Hepatocyte (in vitro differentiated cells): ENCODE data around the gene RASGRP1. TPM values are rescaled to one million over a fixed set of nuclear protein-coding genes. Genes with fewer than 3 reads are reported as not detected.

Experiments
- DNase-seq: peaks from one replicate; pipeline ENCODE4 v3.0.0-alpha.2; 2016; ENCODE audit warnings: low spot score
- H2AFZ ChIP-seq: fragments of 200-600 bp; sonication (generic); 2 replicates; pipeline ENCODE4 v1.6.0; 2016; ENCODE audit warnings: antibody characterized with exemption, mild to moderate bottlenecking
- H3K27ac ChIP-seq: fragments of 200-600 bp; sonication (generic); 2 replicates; pipeline ENCODE4 v1.5.1; 2016; ENCODE audit warnings: mild to moderate bottlenecking
- H3K27me3 ChIP-seq: fragments of 200-600 bp; sonication (generic); 2 replicates; pipeline ENCODE4 v1.6.1; 2016
- H3K36me3 ChIP-seq: fragments of 200-600 bp; sonication (generic); replicated peaks from 2 replicates; pipeline ENCODE4 v1.5.1; 2016; ENCODE audit warnings: low read depth; ENCODE audit not compliant: insufficient read depth
- H3K4me1 ChIP-seq: fragments of 200-600 bp; sonication (generic); 2 replicates; pipeline ENCODE4 v1.5.1; 2016; ENCODE audit warnings: mild to moderate bottlenecking, moderate library complexity; ENCODE audit not compliant: insufficient read depth
- H3K4me2 ChIP-seq: fragments of 200-600 bp; sonication (generic); 2 replicates; pipeline ENCODE4 v1.6.0; 2016
- H3K4me3 ChIP-seq: fragments of 200-600 bp; sonication (generic); 2 replicates; pipeline ENCODE4 v1.5.1; 2016; ENCODE audit warnings: mild to moderate bottlenecking
- H3K79me2 ChIP-seq: fragments of 200-600 bp; sonication (generic); 2 replicates; pipeline ENCODE4 v1.6.0; 2017; ENCODE audit warnings: mild to moderate bottlenecking
- H3K9me2 ChIP-seq: fragments of 200-600 bp; sonication (generic); replicated peaks from 2 replicates; pipeline ENCODE4 v1.6.0; 2017; ENCODE audit warnings: mild to moderate bottlenecking; ENCODE audit not compliant: insufficient read depth
- H3K9me3 ChIP-seq: fragments of 200-600 bp; sonication (generic); 2 replicates; pipeline ENCODE4 v1.5.1; 2016; ENCODE audit warnings: low read depth, mild to moderate bottlenecking
- H4K20me1 ChIP-seq: fragments of 200-600 bp; sonication (generic); 2 replicates; pipeline ENCODE4 v1.6.0; 2016; ENCODE audit warnings: mild to moderate bottlenecking; ENCODE audit not compliant: insufficient read depth, poor library complexity, severe bottlenecking
- CTCF ChIP-seq: fragments of 200-600 bp; sonication (generic); IDR thresholded peaks from 2 replicates; pipeline ENCODE4 v1.5.1; 2016; ENCODE audit warnings: antibody characterized with exemption, mild to moderate bottlenecking; ENCODE audit not compliant: poor library complexity
- EZH2 ChIP-seq: fragments of 200-600 bp; sonication (generic); IDR thresholded peaks from 2 replicates; pipeline ENCODE4 v1.6.1; 2016; ENCODE audit warnings: antibody characterized with exemption, mild to moderate bottlenecking, borderline replicate concordance
- EZH2phosphoT487 ChIP-seq: fragments of 200-600 bp; sonication (generic); IDR thresholded peaks from one replicate; pipeline ENCODE4 v1.6.1; 2018; ENCODE audit warnings: antibody characterized with exemption, mild to moderate bottlenecking, low read depth, moderate library complexity; ENCODE audit not compliant: unreplicated experiment, severe bottlenecking
- WGBS: methylation state at CpG from one replicate; pipeline ENCODE4 v1.1.6; 2016; ENCODE audit warnings: low lambda C conversion rate; ENCODE audit errors: missing lambda C conversion rate; 5-methylcytosine and 5-hydroxymethylcytosine counted together
- polyA plus RNA-seq: library from polyadenylated mRNA; unstranded; fragments of >200 nt; fragmentation: Nextera tagmentation; extraction: Ambion mirVana; gene quantifications from 2 replicates; pipeline ENCODE4 v1.2.1, GENCODE V29; 2016
- total RNA-seq: library from RNA; depleted of rRNA; stranded (reverse); fragments of >200 nt; gene quantifications from 2 replicates; pipeline ENCODE4 v1.2.3, GENCODE V29; 2014

Gene RASGRP1
- total and polyA plus RNA-seq, 2 experiments from 2014 or later, result 0.41 to 0.53 TPM

GRCh38 chr15:38481761-38482160 lies 82.9 kb downstream of the RASGRP1 start:
- WGBS, result 97% methylated on average over 3 of the region's 3 CpGs
- Histone ChIP-seq H3K4me3 (no peak overlapping the region), H3K9me2 (no peaks in the 10 kb centered on the region), H3K9me3 (no peaks in the 10 kb centered on the region), H2AFZ (no peak overlapping the region), H3K27ac (no peak overlapping the region), H4K20me1 (no peaks in the 10 kb centered on the region), H3K4me2 (no peak overlapping the region), H3K36me3 (no peaks in the 10 kb centered on the region), H3K4me1 (no peaks in the 10 kb centered on the region), H3K79me2 (no peaks in the 10 kb centered on the region), H3K27me3 (no peaks in the 10 kb centered on the region)
- TF ChIP-seq EZH2, result no peak
- TF ChIP-seq EZH2phosphoT487, result peak; percentile 95
- no peak for DNase-seq

GRCh38 chr15:38481113-38481512 lies 83.5 kb downstream of the RASGRP1 start:
- DNase-seq, result no peak
- H3K4me3 ChIP-seq, result no peak overlapping the region
- no peaks in the 10 kb centered on the region for H4K20me1 ChIP-seq
- 96% methylated on average over 5 of the region's 5 CpGs for WGBS
- H3K9me3 ChIP-seq, result no peaks in the 10 kb centered on the region
- no peaks in the 10 kb centered on the region for H3K4me1 ChIP-seq
- no peak overlapping the region for H3K27ac ChIP-seq
- H3K4me2 ChIP-seq, result no peak overlapping the region
- no peaks in the 10 kb centered on the region for H3K79me2 ChIP-seq
- TF ChIP-seq EZH2 (no peak), CTCF (no peak), EZH2phosphoT487 (no peak)
- no peaks in the 10 kb centered on the region for H3K9me2 ChIP-seq
- H2AFZ ChIP-seq, result no peak overlapping the region
- no peaks in the 10 kb centered on the region for H3K27me3 ChIP-seq
- H3K36me3 ChIP-seq, result no peaks in the 10 kb centered on the region

- no peaks in the 10 kb centered on the region for H3K9me3 ChIP-seq
- no peaks in the 10 kb centered on the region for H3K79me2 ChIP-seq
- H3K4me2 ChIP-seq, result no peak overlapping the region
- no peaks in the 10 kb centered on the region for H3K9me2 ChIP-seq
- no peak overlapping the region for H3K27ac ChIP-seq
- no peak for DNase-seq
- no peak for TF ChIP-seq EZH2
- TF ChIP-seq CTCF, result no peak
- TF ChIP-seq EZH2phosphoT487, result no peak
- H3K36me3 ChIP-seq, result no peaks in the 10 kb centered on the region
- H4K20me1 ChIP-seq, result no peaks in the 10 kb centered on the region
- H3K4me1 ChIP-seq, result no peaks in the 10 kb centered on the region
- H3K27me3 ChIP-seq, result no peaks in the 10 kb centered on the region
- H2AFZ ChIP-seq, result no peak overlapping the region
- H3K4me3 ChIP-seq, result no peak overlapping the region
- WGBS, result 91% methylated on average over 1 of the region's 1 CpG
These were observed 84.9 kb downstream of the RASGRP1 start for GRCh38 chr15:38479756-38480155.

- Histone ChIP-seq H3K9me2 (no peaks in the 10 kb centered on the region), H4K20me1 (no peaks in the 10 kb centered on the region), H3K79me2 (no peaks in the 10 kb centered on the region), H2AFZ (no peak overlapping the region), H3K4me2 (no peak overlapping the region), H3K9me3 (no peaks in the 10 kb centered on the region), H3K27me3 (no peaks in the 10 kb centered on the region), H3K27ac (no peak overlapping the region), H3K36me3 (no peaks in the 10 kb centered on the region), H3K4me3 (no peak overlapping the region), H3K4me1 (no peaks in the 10 kb centered on the region)
- no peak for DNase-seq
- TF ChIP-seq EZH2 (no peak), EZH2phosphoT487 (no peak), CTCF (no peak)
These were observed 85.3 kb downstream of the RASGRP1 start for GRCh38 chr15:38479266-38479665.
